Hepatocyte (in vitro differentiated cells): ENCODE data around the gene RBCK1. TPM values are rescaled to one million over a fixed set of nuclear protein-coding genes. Genes with fewer than 3 reads are reported as not detected.
A peak's percentile ranks its signal among the peaks of the same experiment; 100 is the strongest.

Experiments used
- DNase-seq: peaks from one replicate; pipeline ENCODE4 v3.0.0-alpha.2; 2016; ENCODE audit warnings: low spot score
- H2AFZ ChIP-seq: fragments of 200-600 bp; sonication (generic); 2 replicates; pipeline ENCODE4 v1.6.0; 2016; ENCODE audit warnings: antibody characterized with exemption, mild to moderate bottlenecking
- H3K27ac ChIP-seq: fragments of 200-600 bp; sonication (generic); 2 replicates; pipeline ENCODE4 v1.5.1; 2016; ENCODE audit warnings: mild to moderate bottlenecking
- H3K27me3 ChIP-seq: fragments of 200-600 bp; sonication (generic); 2 replicates; pipeline ENCODE4 v1.6.1; 2016
- H3K36me3 ChIP-seq: fragments of 200-600 bp; sonication (generic); replicated peaks from 2 replicates; pipeline ENCODE4 v1.5.1; 2016; ENCODE audit warnings: low read depth; ENCODE audit not compliant: insufficient read depth
- H3K4me1 ChIP-seq: fragments of 200-600 bp; sonication (generic); 2 replicates; pipeline ENCODE4 v1.5.1; 2016; ENCODE audit warnings: mild to moderate bottlenecking, moderate library complexity; ENCODE audit not compliant: insufficient read depth
- H3K4me2 ChIP-seq: fragments of 200-600 bp; sonication (generic); 2 replicates; pipeline ENCODE4 v1.6.0; 2016
- H3K4me3 ChIP-seq: fragments of 200-600 bp; sonication (generic); 2 replicates; pipeline ENCODE4 v1.5.1; 2016; ENCODE audit warnings: mild to moderate bottlenecking
- H3K79me2 ChIP-seq: fragments of 200-600 bp; sonication (generic); 2 replicates; pipeline ENCODE4 v1.6.0; 2017; ENCODE audit warnings: mild to moderate bottlenecking
- H3K9me2 ChIP-seq: fragments of 200-600 bp; sonication (generic); replicated peaks from 2 replicates; pipeline ENCODE4 v1.6.0; 2017; ENCODE audit warnings: mild to moderate bottlenecking; ENCODE audit not compliant: insufficient read depth
- H3K9me3 ChIP-seq: fragments of 200-600 bp; sonication (generic); 2 replicates; pipeline ENCODE4 v1.5.1; 2016; ENCODE audit warnings: low read depth, mild to moderate bottlenecking
- H4K20me1 ChIP-seq: fragments of 200-600 bp; sonication (generic); 2 replicates; pipeline ENCODE4 v1.6.0; 2016; ENCODE audit warnings: mild to moderate bottlenecking; ENCODE audit not compliant: insufficient read depth, poor library complexity, severe bottlenecking
- EZH2 ChIP-seq: fragments of 200-600 bp; sonication (generic); IDR thresholded peaks from 2 replicates; pipeline ENCODE4 v1.6.1; 2016; ENCODE audit warnings: antibody characterized with exemption, mild to moderate bottlenecking, borderline replicate concordance
- EZH2phosphoT487 ChIP-seq: fragments of 200-600 bp; sonication (generic); IDR thresholded peaks from one replicate; pipeline ENCODE4 v1.6.1; 2018; ENCODE audit warnings: antibody characterized with exemption, mild to moderate bottlenecking, low read depth, moderate library complexity; ENCODE audit not compliant: unreplicated experiment, severe bottlenecking
- WGBS: methylation state at CpG from one replicate; pipeline ENCODE4 v1.1.6; 2016; ENCODE audit warnings: low lambda C conversion rate; ENCODE audit errors: missing lambda C conversion rate; 5-methylcytosine and 5-hydroxymethylcytosine counted together
- polyA plus RNA-seq: library from polyadenylated mRNA; unstranded; fragments of >200 nt; fragmentation: Nextera tagmentation; extraction: Ambion mirVana; gene quantifications from 2 replicates; pipeline ENCODE4 v1.2.1, GENCODE V29; 2016
- total RNA-seq: library from RNA; depleted of rRNA; stranded (reverse); fragments of >200 nt; gene quantifications from 2 replicates; pipeline ENCODE4 v1.2.3, GENCODE V29; 2014
- TF ChIP-seq, protein P1 (sequence below): fragments of 200-600 bp; sonication (generic); IDR thresholded peaks from 2 replicates; pipeline ENCODE4 v1.5.1; 2016; ENCODE audit warnings: antibody characterized with exemption, mild to moderate bottlenecking; ENCODE audit not compliant: poor library complexity

RBCK1 gene
- total and polyA plus RNA-seq, 2 experiments from 2014 or later, result 76.4 to 80.8 TPM

DNA sequence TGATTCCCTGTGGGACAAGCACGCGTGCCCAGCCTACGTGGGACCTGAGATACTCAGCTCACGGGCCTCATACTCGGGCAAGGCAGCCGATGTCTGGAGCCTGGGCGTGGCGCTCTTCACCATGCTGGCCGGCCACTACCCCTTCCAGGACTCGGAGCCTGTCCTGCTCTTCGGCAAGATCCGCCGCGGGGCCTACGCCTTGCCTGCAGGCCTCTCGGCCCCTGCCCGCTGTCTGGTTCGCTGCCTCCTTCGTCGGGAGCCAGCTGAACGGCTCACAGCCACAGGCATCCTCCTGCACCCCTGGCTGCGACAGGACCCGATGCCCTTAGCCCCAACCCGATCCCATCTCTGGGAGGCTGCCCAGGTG, 11.9 kb upstream of the RBCK1 start:
- TF ChIP-seq, protein P1, sequence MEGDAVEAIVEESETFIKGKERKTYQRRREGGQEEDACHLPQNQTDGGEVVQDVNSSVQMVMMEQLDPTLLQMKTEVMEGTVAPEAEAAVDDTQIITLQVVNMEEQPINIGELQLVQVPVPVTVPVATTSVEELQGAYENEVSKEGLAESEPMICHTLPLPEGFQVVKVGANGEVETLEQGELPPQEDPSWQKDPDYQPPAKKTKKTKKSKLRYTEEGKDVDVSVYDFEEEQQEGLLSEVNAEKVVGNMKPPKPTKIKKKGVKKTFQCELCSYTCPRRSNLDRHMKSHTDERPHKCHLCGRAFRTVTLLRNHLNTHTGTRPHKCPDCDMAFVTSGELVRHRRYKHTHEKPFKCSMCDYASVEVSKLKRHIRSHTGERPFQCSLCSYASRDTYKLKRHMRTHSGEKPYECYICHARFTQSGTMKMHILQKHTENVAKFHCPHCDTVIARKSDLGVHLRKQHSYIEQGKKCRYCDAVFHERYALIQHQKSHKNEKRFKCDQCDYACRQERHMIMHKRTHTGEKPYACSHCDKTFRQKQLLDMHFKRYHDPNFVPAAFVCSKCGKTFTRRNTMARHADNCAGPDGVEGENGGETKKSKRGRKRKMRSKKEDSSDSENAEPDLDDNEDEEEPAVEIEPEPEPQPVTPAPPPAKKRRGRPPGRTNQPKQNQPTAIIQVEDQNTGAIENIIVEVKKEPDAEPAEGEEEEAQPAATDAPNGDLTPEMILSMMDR, result no peak
- TF ChIP-seq EZH2, result no peak
- no peak for TF ChIP-seq EZH2phosphoT487
- Histone ChIP-seq H3K27me3 (no peaks in the 10 kb centered on the region), H4K20me1 (no peaks in the 10 kb centered on the region), H3K27ac (no peak overlapping the region), H3K4me2 (no peak overlapping the region), H3K9me2 (no peaks in the 10 kb centered on the region), H3K4me1 (no peaks in the 10 kb centered on the region), H3K79me2 (no peaks in the 10 kb centered on the region), H3K36me3 (no peaks in the 10 kb centered on the region), H3K9me3 (no peaks in the 10 kb centered on the region), H2AFZ (no peak overlapping the region), H3K4me3 (no peak overlapping the region)
- DNase-seq, result no peak
- 95% methylated on average over 24 of the region's 24 CpGs for WGBS

DNA sequence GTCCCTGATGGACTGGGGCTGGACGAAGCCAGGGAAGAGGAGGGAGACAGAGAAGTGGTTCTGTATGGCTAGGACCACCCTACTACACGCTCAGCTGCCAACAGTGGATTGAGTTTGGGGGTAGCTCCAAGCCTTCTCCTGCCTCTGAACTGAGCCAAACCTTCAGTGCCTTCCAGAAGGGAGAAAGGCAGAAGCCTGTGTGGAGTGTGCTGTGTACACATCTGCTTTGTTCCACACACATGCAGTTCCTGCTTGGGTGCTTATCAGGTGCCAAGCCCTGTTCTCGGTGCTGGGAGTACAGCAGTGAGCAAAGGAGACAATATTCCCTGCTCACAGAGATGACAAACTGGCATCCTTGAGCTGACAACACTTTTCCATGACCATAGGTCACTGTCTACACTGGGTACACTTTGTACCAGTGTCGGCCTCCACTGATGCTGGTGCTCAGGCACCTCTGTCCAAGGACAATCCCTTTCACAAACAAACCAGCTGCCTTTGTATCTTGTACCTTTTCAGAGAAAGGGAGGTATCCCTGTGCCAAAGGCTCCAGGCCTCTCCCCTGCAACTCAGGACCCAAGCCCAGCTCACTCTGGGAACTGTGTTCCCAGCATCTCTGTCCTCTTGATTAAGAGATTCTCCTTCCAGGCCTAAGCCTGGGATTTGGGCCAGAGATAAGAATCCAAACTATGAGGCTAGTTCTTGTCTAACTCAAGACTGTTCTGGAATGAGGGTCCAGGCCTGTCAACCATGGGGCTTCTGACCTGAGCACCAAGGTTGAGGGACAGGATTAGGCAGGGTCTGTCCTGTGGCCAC, 11.3 kb upstream of the RBCK1 start:
- no peaks in the 10 kb centered on the region for H4K20me1 ChIP-seq
- H3K4me1 ChIP-seq, result no peaks in the 10 kb centered on the region
- WGBS, result 82% methylated on average over 4 of the region's 4 CpGs
- no peak overlapping the region for H2AFZ ChIP-seq
- no peak overlapping the region for H3K4me3 ChIP-seq
- no peaks in the 10 kb centered on the region for H3K36me3 ChIP-seq
- no peaks in the 10 kb centered on the region for H3K79me2 ChIP-seq
- no peak for TF ChIP-seq EZH2phosphoT487
- TF ChIP-seq EZH2, result no peak
- TF ChIP-seq, protein P1, result no peak
- H3K9me3 ChIP-seq, result no peaks in the 10 kb centered on the region
- DNase-seq, result no peak
- H3K9me2 ChIP-seq, result no peaks in the 10 kb centered on the region
- no peak overlapping the region for H3K4me2 ChIP-seq
- H3K27me3 ChIP-seq, result no peaks in the 10 kb centered on the region
- peak overlapping the region; percentile 37 for H3K27ac ChIP-seq

DNA sequence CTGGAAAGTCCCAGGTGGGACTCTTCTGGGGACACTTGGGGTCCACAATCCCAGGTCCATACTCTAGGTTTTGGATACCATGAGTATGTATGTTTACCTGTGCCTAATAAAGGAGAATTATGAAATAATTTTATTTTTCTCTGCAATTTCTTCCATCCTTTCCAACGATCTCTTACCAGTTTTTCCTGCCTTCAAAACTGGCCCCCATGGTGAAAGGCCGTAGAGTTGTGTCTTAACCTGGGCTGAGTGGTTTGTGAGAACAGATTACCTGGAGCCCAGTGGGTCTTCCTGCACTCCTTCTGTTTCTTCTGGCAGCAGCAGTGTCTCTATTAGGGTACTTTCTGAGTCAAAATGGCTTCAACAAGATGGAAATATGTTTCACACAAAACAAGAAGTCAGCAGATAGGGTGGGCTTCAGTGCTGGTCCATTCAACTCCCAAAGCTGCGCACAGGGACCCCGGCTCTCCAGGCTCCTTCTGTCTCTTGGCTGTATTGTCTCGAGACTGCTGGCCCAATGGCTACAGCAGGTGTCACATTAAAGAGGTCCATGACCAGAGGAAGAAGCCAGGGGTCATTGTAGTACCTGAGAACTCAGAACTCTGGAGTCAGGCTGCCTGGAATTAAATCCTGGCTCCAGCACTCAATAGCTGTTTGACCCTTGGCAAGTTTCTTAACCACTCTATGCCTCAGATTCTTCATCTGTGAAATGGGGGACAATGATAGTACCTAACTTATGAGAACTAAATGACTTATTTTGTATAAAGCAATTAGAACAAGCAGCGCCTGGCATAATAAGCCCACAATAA, 10.5 kb upstream of the RBCK1 start:
- Histone ChIP-seq H3K4me2 (no peak overlapping the region), H4K20me1 (no peaks in the 10 kb centered on the region), H3K4me3 (no peak overlapping the region), H3K9me2 (no peaks in the 10 kb centered on the region), H2AFZ (no peak overlapping the region), H3K4me1 (peaks cover 6% of the 10 kb centered on the region), H3K27ac (peak overlapping the region; percentile 37), H3K9me3 (no peaks in the 10 kb centered on the region), H3K79me2 (no peaks in the 10 kb centered on the region), H3K36me3 (no peaks in the 10 kb centered on the region), H3K27me3 (no peaks in the 10 kb centered on the region)
- WGBS, result 92% methylated on average over 6 of the region's 6 CpGs
- no peak for DNase-seq
- TF ChIP-seq EZH2 (no peak), EZH2phosphoT487 (no peak)
- TF ChIP-seq, protein P1, result no peak
